Esophagus muscularis mucosa (tissue), 3 donors: ENCODE results near the gene PTPRN2.

ENCODE experiments used
- EP300 ChIP-seq: sonication (generic); formaldehyde crosslinking; IDR thresholded peaks from one replicate; pipeline ENCODE4 v1.6.1; 2017; ENCODE audit warnings: antibody characterized with exemption
- TF ChIP-seq, protein P1 (sequence below), 3 experiments: fragments of 200-600 bp in 2 of 3; fragments of 450-650 bp in 1 of 3; sonication (generic) in 2 of 3; IDR thresholded peaks; one replicate each; pipeline ENCODE4 v1.5.1; 2017 to 2019; ENCODE audit warnings: antibody characterized with exemption in 3 of 3, mild to moderate bottlenecking in 2 of 3, moderate library complexity in 1 of 3

- TF ChIP-seq, protein P1, sequence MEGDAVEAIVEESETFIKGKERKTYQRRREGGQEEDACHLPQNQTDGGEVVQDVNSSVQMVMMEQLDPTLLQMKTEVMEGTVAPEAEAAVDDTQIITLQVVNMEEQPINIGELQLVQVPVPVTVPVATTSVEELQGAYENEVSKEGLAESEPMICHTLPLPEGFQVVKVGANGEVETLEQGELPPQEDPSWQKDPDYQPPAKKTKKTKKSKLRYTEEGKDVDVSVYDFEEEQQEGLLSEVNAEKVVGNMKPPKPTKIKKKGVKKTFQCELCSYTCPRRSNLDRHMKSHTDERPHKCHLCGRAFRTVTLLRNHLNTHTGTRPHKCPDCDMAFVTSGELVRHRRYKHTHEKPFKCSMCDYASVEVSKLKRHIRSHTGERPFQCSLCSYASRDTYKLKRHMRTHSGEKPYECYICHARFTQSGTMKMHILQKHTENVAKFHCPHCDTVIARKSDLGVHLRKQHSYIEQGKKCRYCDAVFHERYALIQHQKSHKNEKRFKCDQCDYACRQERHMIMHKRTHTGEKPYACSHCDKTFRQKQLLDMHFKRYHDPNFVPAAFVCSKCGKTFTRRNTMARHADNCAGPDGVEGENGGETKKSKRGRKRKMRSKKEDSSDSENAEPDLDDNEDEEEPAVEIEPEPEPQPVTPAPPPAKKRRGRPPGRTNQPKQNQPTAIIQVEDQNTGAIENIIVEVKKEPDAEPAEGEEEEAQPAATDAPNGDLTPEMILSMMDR (IDR thresholded peaks at IDR 0.05): no peak
- TF ChIP-seq EP300: no peak
These were observed 219.2 kb downstream of the PTPRN2 start for GRCh38 chr7:158368449-158368848.
